Uterus (tissue), 2 donors: ENCODE data around the gene HSFX2.
"Not testable (repeated sequence)": the region's sequence is repeated elsewhere in the genome, so short reads cannot be mapped to it uniquely, and the experiment has no call there.

ENCODE experiments used
- CTCF ChIP-seq, 4 experiments: fragments of 200-600 bp in 2 of 4; fragments of 450-650 bp in 2 of 4; sonication (generic) in 2 of 4; IDR thresholded peaks; one replicate each; pipeline ENCODE4 v1.5.1; 2016 to 2019; ENCODE audit warnings: antibody characterized with exemption in 4 of 4, mild to moderate bottlenecking in 2 of 4, moderate library complexity in 1 of 4
- POLR2A ChIP-seq, 2 donors: fragments of 450-650 bp; IDR thresholded peaks; one replicate each; pipeline ENCODE4 v1.6.1; 2016; ENCODE audit warnings: antibody characterized with exemption in 2 of 2, mild to moderate bottlenecking in 1 of 2, moderate library complexity in 1 of 2

- TF ChIP-seq CTCF, POLR2A (IDR thresholded peaks at IDR 0.05): not testable (repeated sequence)
Measured at GRCh38 chrX:149555251-149555650, 39.9 kb downstream of the HSFX2 start.
